GM12878 (cell line): ENCODE measurements around the gene EPHB1. TPM values are rescaled to one million over a fixed set of nuclear protein-coding genes. Genes with fewer than 3 reads are reported as not detected.

Source experiments
- ATAC-seq: fragments of 200-7000 bp; cut with Tn5 transposase; 3 replicates; pipeline ENCODE4 v1.9.1; 2020; ENCODE audit warnings: mild to moderate bottlenecking, moderate library complexity
- BruUV-seq: library from RNA; stranded (reverse); fragments of 400-500 nt; replicated peaks from 2 replicates; lab custom pipeline; 2021; lab: Mats Ljungman, UMichigan
- CTCF ChIA-PET: fragments of 300-600 bp; sonication (Branson Sonifier 250); formaldehyde crosslinking; extraction: SDS; loops from one replicate; lab custom pipeline; 2021; ENCODE audit warnings: inconsistent platforms; lab: Yijun Ruan, JAX
- POLR2A ChIA-PET: fragments of 350-600 bp; formaldehyde crosslinking; extraction: SDS; loops from one replicate; lab custom pipeline; 2021; ENCODE audit warnings: inconsistent platforms; lab: Charles Lee
- RAD21 ChIA-PET: fragments of 300-600 bp; sonication (Branson Sonifier 250); formaldehyde crosslinking; loops from one replicate; lab custom pipeline; 2023; ENCODE audit warnings: antibody characterized with exemption; ENCODE audit not compliant: unreplicated experiment; lab: Charles Lee
- SMC1A ChIA-PET: fragments of 300-600 bp; sonication (Branson Sonifier 250); formaldehyde crosslinking; loops from one replicate; lab custom pipeline; 2023; ENCODE audit not compliant: unreplicated experiment, uncharacterized antibody; lab: Charles Lee
- DNase-seq: peaks from one replicate; pipeline ENCODE4 v3.0.0-alpha.2; 2011; ENCODE audit warnings: low read depth, low spot score
- FAIRE-seq: peaks from 3 replicates; lab custom pipeline; 2011; peaks lifted over from hg19 to GRCh38; lab: Jason Lieb, UNC
- H2AFZ ChIP-seq: 2 replicates; pipeline ENCODE4 v1.6.0; 2011; ENCODE audit warnings: low read depth, low read length, control low read depth; ENCODE audit not compliant: control insufficient read depth
- H3K27ac ChIP-seq: 2 replicates; pipeline ENCODE4 v1.5.1; 2011; ENCODE audit warnings: control low read depth; ENCODE audit not compliant: control insufficient read depth, insufficient read depth
- H3K27me3 ChIP-seq, 2 experiments: replicated peaks in 1 of 2; 2 replicates each; pipeline versions ENCODE4 v1.6.0 to v1.6.1; 2011; ENCODE audit warnings: low read length in 1 of 2; ENCODE audit not compliant: control insufficient read depth in 2 of 2, insufficient read depth in 2 of 2
- H3K36me3 ChIP-seq, 2 experiments: 2 replicates each; pipeline ENCODE4 v1.5.1; 2011; ENCODE audit warnings: low read length in 1 of 2; ENCODE audit not compliant: control insufficient read depth in 2 of 2, insufficient read depth in 2 of 2
- H3K4me1 ChIP-seq: 2 replicates; pipeline ENCODE4 v1.6.1; 2011; ENCODE audit warnings: mild to moderate bottlenecking, low read length, moderate library complexity, mixed read lengths; ENCODE audit not compliant: control insufficient read depth, insufficient read depth
- H3K4me2 ChIP-seq: 2 replicates; pipeline ENCODE4 v1.6.0; 2011; ENCODE audit warnings: control low read depth; ENCODE audit not compliant: control insufficient read depth, insufficient read depth
- H3K4me3 ChIP-seq: fragments of 200-600 bp; sonication (generic); 2 replicates; pipeline ENCODE4 v1.5.1; 2016
- H3K79me2 ChIP-seq: 2 replicates; pipeline ENCODE4 v1.6.0; 2011; ENCODE audit warnings: low read length; ENCODE audit not compliant: control insufficient read depth, insufficient read depth
- H3K9ac ChIP-seq: 2 replicates; pipeline ENCODE4 v1.8.0; 2011; ENCODE audit warnings: low read length, control low read depth, mixed read lengths; ENCODE audit not compliant: control insufficient read depth, insufficient read depth
- H3K9me3 ChIP-seq: replicated peaks from 3 replicates; pipeline ENCODE4 v1.5.1; 2011; ENCODE audit warnings: mild to moderate bottlenecking, low read length; ENCODE audit not compliant: control insufficient read depth, insufficient read depth
- H4K20me1 ChIP-seq: 2 replicates; pipeline ENCODE4 v1.6.0; 2011; ENCODE audit not compliant: control insufficient read depth, insufficient read depth
- DPF2 ChIP-seq: fragments of 450-650 bp; IDR thresholded peaks from 2 replicates; pipeline ENCODE4 v1.6.1; 2017; ENCODE audit warnings: mild to moderate bottlenecking
- EGR1 ChIP-seq, 2 experiments: IDR thresholded peaks; 1 replicate in 1 of 2; 2 replicates in 1 of 2; pipeline ENCODE4 v1.6.1; 2011 to 2012; ENCODE audit warnings: low read depth in 2 of 2, low read length in 2 of 2, borderline replicate concordance in 1 of 2, mild to moderate bottlenecking in 1 of 2, moderate library complexity in 1 of 2
- HCFC1 ChIP-seq: fragments of 150-350 bp; IDR thresholded peaks from 2 replicates; pipeline ENCODE4 v1.6.1; 2014; ENCODE audit warnings: low read length
- IRF5 ChIP-seq: fragments of 450-650 bp; IDR thresholded peaks from 2 replicates; pipeline ENCODE4 v1.6.1; 2017; ENCODE audit warnings: borderline replicate concordance
- MEF2B ChIP-seq: fragments of 450-650 bp; IDR thresholded peaks from 2 replicates; pipeline ENCODE4 v1.6.1; 2018; ENCODE audit warnings: mild to moderate bottlenecking, moderate library complexity; ENCODE audit not compliant: partially characterized antibody, poor library complexity, severe bottlenecking
- NR2F1 ChIP-seq: fragments of 450-650 bp; conservative IDR thresholded peaks from 2 replicates; pipeline ENCODE4 v1.6.1; 2017; ENCODE audit warnings: mild to moderate bottlenecking
- PAX5 ChIP-seq: IDR thresholded peaks from 2 replicates; pipeline ENCODE4 v1.6.1; 2011; ENCODE audit warnings: low read depth, low read length, borderline replicate concordance
- POU2F2 ChIP-seq: IDR thresholded peaks from 3 replicates; pipeline ENCODE4 v1.6.1; 2011; ENCODE audit warnings: low read depth, mild to moderate bottlenecking, low read length, borderline replicate concordance
- RB1 ChIP-seq: fragments of 450-650 bp; formaldehyde crosslinking; IDR thresholded peaks from 2 replicates; pipeline ENCODE4 v1.6.1; 2017; ENCODE audit warnings: mild to moderate bottlenecking, borderline replicate concordance
- RCOR1 ChIP-seq: conservative IDR thresholded peaks from 2 replicates; pipeline ENCODE4 v1.6.1; 2012; ENCODE audit warnings: low read depth, low read length, improper control_type of control experiment
- SKIL ChIP-seq: fragments of 450-650 bp; IDR thresholded peaks from 2 replicates; pipeline ENCODE4 v1.6.1; 2017; ENCODE audit warnings: mild to moderate bottlenecking, low read depth, inconsistent platforms; ENCODE audit not compliant: poor library complexity, severe bottlenecking
- SMC3 ChIP-seq: IDR thresholded peaks from 2 replicates; pipeline ENCODE4 v1.6.1; 2011; ENCODE audit warnings: low read length, improper control_type of control experiment, borderline replicate concordance
- STAT3 ChIP-seq: IDR thresholded peaks from 2 replicates; pipeline ENCODE4 v1.6.1; 2011; ENCODE audit warnings: low read depth, low read length, improper control_type of control experiment
- YY1 ChIP-seq: IDR thresholded peaks from 2 replicates; pipeline ENCODE4 v1.6.1; 2011; ENCODE audit warnings: low read depth, mild to moderate bottlenecking, low read length
- ZNF384 ChIP-seq: IDR thresholded peaks from 2 replicates; pipeline ENCODE4 v1.6.1; 2012; ENCODE audit warnings: low read depth, mild to moderate bottlenecking, low read length, improper control_type of control experiment, borderline replicate concordance
- ZNF622 ChIP-seq: fragments of 450-650 bp; IDR thresholded peaks from 2 replicates; pipeline ENCODE4 v1.6.1; 2017; ENCODE audit warnings: mild to moderate bottlenecking, inconsistent platforms
- WGBS: methylation state at CpG from one replicate; pipeline ENCODE4 v1.1.6; 2016; ENCODE audit warnings: low lambda C conversion rate; ENCODE audit not compliant: insufficient replicate concordance, insufficient coverage; ENCODE audit errors: missing lambda C conversion rate; 5-methylcytosine and 5-hydroxymethylcytosine counted together
- in situ Hi-C: fragments of 300-500 bp; cut with MboI; formaldehyde crosslinking; loops from 9 replicates; pipeline ENCODE4 v1.14.3; 2018; ENCODE audit warnings: mixed read lengths
- intact Hi-C: fragments of 100-400 bp; cut with micrococcal nuclease; formaldehyde crosslinking; loops from one replicate; pipeline ENCODE4 v1.14.2; 2022; ENCODE audit not compliant: unreplicated experiment
- polyA plus RNA-seq, 11 experiments: library from polyadenylated mRNA; depleted of rRNA in 4 of 11; unstranded in 6 of 11; stranded (reverse) in 5 of 11; fragments of >200 nt; fragmentation: Nextera tagmentation in 4 of 11; fragmentation: Illumina TruSeq in 1 of 11; extraction: Ambion mirVana in 4 of 11; extraction: Trizol in 1 of 11; gene quantifications; 1 replicate in 1 of 11; 2 replicates in 10 of 11; pipeline versions ENCODE4 v1.2.1 to v1.2.3, GENCODE V29; 2011 to 2016; ENCODE audit warnings: inconsistent platforms in 2 of 11, missing spikeins in 2 of 11, low read depth in 1 of 11
- total RNA-seq, 4 experiments: library from RNA; depleted of rRNA in 3 of 4; stranded (reverse); fragments of >200 nt in 3 of 4; fragmentation: Illumina TruSeq in 1 of 4; extraction: Trizol in 1 of 4; gene quantifications; 2 replicates each; pipeline versions ENCODE4 v1.2.1 to v1.2.3, GENCODE V29; 2013 to 2021
- TF ChIP-seq, protein P1 (sequence below): IDR thresholded peaks from 2 replicates; pipeline ENCODE4 v1.6.1; 2012; ENCODE audit warnings: low read length, inconsistent platforms
- TF ChIP-seq, protein P2 (sequence below): IDR thresholded peaks from 2 replicates; pipeline ENCODE4 v1.6.1; 2012; ENCODE audit warnings: low read depth, low read length, improper control_type of control experiment

Gene EPHB1
- total and polyA plus RNA-seq, 10 of the 15 experiments (the other 5 are each of a cell fraction or from before 2014, with no cell fraction given): 0.33 to 23.8 (median 1.2) TPM

GRCh38 chr3:135246027-135246426, 451.0 kb downstream of the EPHB1 start (continued):
- TF ChIP-seq, protein P1, sequence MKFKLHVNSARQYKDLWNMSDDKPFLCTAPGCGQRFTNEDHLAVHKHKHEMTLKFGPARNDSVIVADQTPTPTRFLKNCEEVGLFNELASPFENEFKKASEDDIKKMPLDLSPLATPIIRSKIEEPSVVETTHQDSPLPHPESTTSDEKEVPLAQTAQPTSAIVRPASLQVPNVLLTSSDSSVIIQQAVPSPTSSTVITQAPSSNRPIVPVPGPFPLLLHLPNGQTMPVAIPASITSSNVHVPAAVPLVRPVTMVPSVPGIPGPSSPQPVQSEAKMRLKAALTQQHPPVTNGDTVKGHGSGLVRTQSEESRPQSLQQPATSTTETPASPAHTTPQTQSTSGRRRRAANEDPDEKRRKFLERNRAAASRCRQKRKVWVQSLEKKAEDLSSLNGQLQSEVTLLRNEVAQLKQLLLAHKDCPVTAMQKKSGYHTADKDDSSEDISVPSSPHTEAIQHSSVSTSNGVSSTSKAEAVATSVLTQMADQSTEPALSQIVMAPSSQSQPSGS: no peak
- TF ChIP-seq EGR1 (IDR thresholded peaks at IDR 0.05; ENCODE audit: borderline replicate concordance in 1 of 2, low read depth in 2 of 2, low read length in 2 of 2): no peak
- no peak for TF ChIP-seq RCOR1
- no peak for TF ChIP-seq YY1
- TF ChIP-seq ZNF622: no peak
- TF ChIP-seq DPF2: no peak
- peak; percentile 34; the same call in 1 of the 2 replicates for TF ChIP-seq SMC3
- no peak for TF ChIP-seq RB1

- Histone ChIP-seq H3K36me3 (peaks cover 0 to 8% of the 10 kb centered on the region in 2 experiments; a peak in 2 of 4 replicates), H2AFZ (no peak overlapping the region), H3K27ac (no peak overlapping the region), H3K79me2 (no peaks in the 10 kb centered on the region), H3K4me2 (no peak overlapping the region), H3K9ac (no peak overlapping the region), H3K27me3 (no peaks in the 10 kb centered on the region), H3K9me3 (no peaks in the 10 kb centered on the region; the same call in 2 of the 3 replicates), H3K4me1 (no peaks in the 10 kb centered on the region), H3K4me3 (no peak overlapping the region), H4K20me1 (no peaks in the 10 kb centered on the region)
- no peak for FAIRE-seq
- intact Hi-C loops: no loop called here
- ChIA-PET CTCF (interaction anchor here (1.3 kb wide), 1 partner anchor 453 kb away, joined by 3 read pairs; the partner anchor contains the start of gene EPHB1), POLR2A (no interaction called here), SMC1A (interaction anchor here (0.5 kb wide), 1 partner anchor 86 kb away, joined by 3 read pairs; no protein-coding TSS in a partner anchor), RAD21 (no interaction called here)
- BruUV-seq: no TSS peak
- ATAC-seq: no peak
- in situ Hi-C loops: loop anchor here (10.0 kb wide), 1 partner anchor 453 kb away; the partner anchor contains the start of gene EPHB1
- no peak for DNase-seq
- 71% methylated on average over 12 of the region's 12 CpGs for WGBS
- TF ChIP-seq SKIL: no peak
- TF ChIP-seq, protein P2, sequence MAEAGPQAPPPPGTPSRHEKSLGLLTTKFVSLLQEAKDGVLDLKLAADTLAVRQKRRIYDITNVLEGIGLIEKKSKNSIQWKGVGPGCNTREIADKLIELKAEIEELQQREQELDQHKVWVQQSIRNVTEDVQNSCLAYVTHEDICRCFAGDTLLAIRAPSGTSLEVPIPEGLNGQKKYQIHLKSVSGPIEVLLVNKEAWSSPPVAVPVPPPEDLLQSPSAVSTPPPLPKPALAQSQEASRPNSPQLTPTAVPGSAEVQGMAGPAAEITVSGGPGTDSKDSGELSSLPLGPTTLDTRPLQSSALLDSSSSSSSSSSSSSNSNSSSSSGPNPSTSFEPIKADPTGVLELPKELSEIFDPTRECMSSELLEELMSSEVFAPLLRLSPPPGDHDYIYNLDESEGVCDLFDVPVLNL: no peak
- TF ChIP-seq IRF5: no peak
- TF ChIP-seq HCFC1: no peak
- TF ChIP-seq NR2F1: no peak
- TF ChIP-seq STAT3: no peak
- TF ChIP-seq ZNF384: no peak
- no peak for TF ChIP-seq YY1
- TF ChIP-seq POU2F2: no peak
- TF ChIP-seq PAX5: no peak
- TF ChIP-seq MEF2B: no peak
Observed at GRCh38 chr3:135248213-135248612, 453.2 kb downstream of the EPHB1 start.
